H1 (cell line): ENCODE measurements around the gene ARHGAP42. TPM values are rescaled to one million over a fixed set of nuclear protein-coding genes. Genes with fewer than 3 reads are reported as not detected.

Source experiments
- CTCF ChIA-PET: fragments of 300-600 bp; sonication (Branson Sonifier 250); formaldehyde crosslinking; loops from one replicate; lab custom pipeline; 2021; ENCODE audit not compliant: partially characterized antibody; lab: Charles Lee
- POLR2A ChIA-PET: fragments of 300-600 bp; sonication (Branson Sonifier 250); formaldehyde crosslinking; loops from one replicate; lab custom pipeline; 2021; ENCODE audit warnings: inconsistent platforms; ENCODE audit not compliant: partially characterized antibody; lab: Charles Lee
- DNase-seq, 2 experiments: peaks; one replicate each; pipeline versions ENCODE4 v3.0.0 to v3.0.0-alpha.2; 2010 to 2022; ENCODE audit warnings: low spot score in 2 of 2, low read depth in 1 of 2, mixed read lengths in 1 of 2
- FAIRE-seq: peaks from 2 replicates; lab custom pipeline; 2011; peaks lifted over from hg19 to GRCh38; lab: Jason Lieb, UNC
- H2AFZ ChIP-seq: 2 replicates; pipeline ENCODE4 v1.8.1; 2012; ENCODE audit warnings: low read length, inconsistent platforms
- H2AK5ac ChIP-seq: 2 replicates; pipeline ENCODE4 v1.6.1; 2013; ENCODE audit warnings: low read depth, low read length
- H2BK120ac ChIP-seq: replicated peaks from 2 replicates; pipeline ENCODE3; 2013; ENCODE audit warnings: low read depth, low read length, inconsistent platforms
- H2BK12ac ChIP-seq: 2 replicates; pipeline ENCODE4 v1.6.1; 2013; ENCODE audit warnings: low read depth, low read length
- H2BK15ac ChIP-seq: 2 replicates; pipeline ENCODE4 v1.6.1; 2013; ENCODE audit warnings: low read length
- H2BK20ac ChIP-seq: 2 replicates; pipeline ENCODE4 v1.6.1; 2013; ENCODE audit warnings: low read length
- H2BK5ac ChIP-seq: 2 replicates; pipeline ENCODE4 v1.6.1; 2013; ENCODE audit warnings: low read depth, low read length
- H3K14ac ChIP-seq: 2 replicates; pipeline ENCODE4 v1.6.1; 2013; ENCODE audit warnings: inconsistent platforms; ENCODE audit not compliant: insufficient read length
- H3K18ac ChIP-seq: 2 replicates; pipeline ENCODE4 v1.6.1; 2013; ENCODE audit warnings: low read length; ENCODE audit errors: extremely low read depth
- H3K23ac ChIP-seq: 2 replicates; pipeline ENCODE4 v1.6.1; 2013; ENCODE audit warnings: inconsistent platforms; ENCODE audit not compliant: insufficient read length
- H3K23me2 ChIP-seq: 2 replicates; pipeline ENCODE4 v1.6.1; 2013; ENCODE audit warnings: low read depth, low read length
- H3K27ac ChIP-seq: 2 replicates; pipeline ENCODE4 v1.6.1; 2011; ENCODE audit warnings: low read depth, low read length, inconsistent platforms
- H3K27me3 ChIP-seq, 4 experiments: replicated peaks in 1 of 4; 1 replicate in 1 of 4; 2 replicates in 3 of 4; pipeline versions ENCODE4 v1.6.1 to v1.8.1; 2011 to 2013; ENCODE audit warnings: low read length in 3 of 4, mild to moderate bottlenecking in 3 of 4, inconsistent platforms in 2 of 4, mixed read lengths in 2 of 4, moderate library complexity in 1 of 4; ENCODE audit not compliant: control insufficient read depth in 3 of 4, insufficient read depth in 3 of 4; ENCODE audit errors: extremely low read depth in 1 of 4
- H3K36me3 ChIP-seq, 4 experiments: 2 replicates each; pipeline versions ENCODE4 v1.6.1 to v1.8.1; 2011 to 2013; ENCODE audit warnings: mild to moderate bottlenecking in 4 of 4, low read length in 3 of 4, moderate library complexity in 2 of 4, control low read depth in 1 of 4, inconsistent platforms in 1 of 4; ENCODE audit not compliant: insufficient read depth in 4 of 4, control insufficient read depth in 2 of 4
- H3K4ac ChIP-seq: replicated peaks from 2 replicates; pipeline ENCODE3; 2013; ENCODE audit warnings: low read length, low read depth, mixed read lengths, inconsistent platforms; ENCODE audit not compliant: insufficient read length
- H3K4me1 ChIP-seq, 4 experiments: replicated peaks in 1 of 4; 1 replicate in 1 of 4; 2 replicates in 3 of 4; pipeline versions ENCODE4 v1.6.1 to v1.8.1; 2011 to 2013; ENCODE audit warnings: low read length in 3 of 4, inconsistent platforms in 2 of 4, mixed read lengths in 1 of 4; ENCODE audit not compliant: insufficient read depth in 4 of 4, control insufficient read depth in 3 of 4
- H3K4me2 ChIP-seq, 2 experiments: 2 replicates each; pipeline versions ENCODE4 v1.6.1 to v1.8.1; 2011 to 2013; ENCODE audit warnings: low read depth in 2 of 2, low read length in 2 of 2, control low read depth in 1 of 2, inconsistent platforms in 1 of 2, mild to moderate bottlenecking in 1 of 2; ENCODE audit not compliant: insufficient read depth in 1 of 2
- H3K4me3 ChIP-seq, 4 experiments: fragments of 200-600, 300-600 bp in 1 of 4; sonication (generic), shearing (Covaris generic), sonication (Bioruptor Twin) in 1 of 4; 2 replicates each; pipeline versions ENCODE4 v1.5.1 to v1.8.1; 2011 to 2016; ENCODE audit warnings: low read length in 4 of 4, low read depth in 3 of 4, control low read depth in 2 of 4, inconsistent platforms in 2 of 4, mild to moderate bottlenecking in 2 of 4, mixed read lengths in 1 of 4, moderate library complexity in 1 of 4; ENCODE audit not compliant: insufficient read depth in 2 of 4; ENCODE audit errors: extremely low read depth in 1 of 4
- H3K56ac ChIP-seq: replicated peaks from 2 replicates; pipeline ENCODE3; 2013; ENCODE audit warnings: low read depth, mild to moderate bottlenecking, mixed read lengths, low read length, inconsistent platforms; ENCODE audit not compliant: insufficient read length
- H3K79me1 ChIP-seq: 2 replicates; pipeline ENCODE4 v1.6.1; 2013; ENCODE audit warnings: low read depth, low read length, control low read depth
- H3K79me2 ChIP-seq, 2 experiments: 2 replicates each; pipeline versions ENCODE4 v1.6.1 to v1.8.1; 2012 to 2013; ENCODE audit warnings: low read length in 2 of 2, mild to moderate bottlenecking in 2 of 2, inconsistent platforms in 1 of 2; ENCODE audit not compliant: insufficient read depth in 2 of 2, control insufficient read depth in 1 of 2
- H3K9ac ChIP-seq, 4 experiments: replicated peaks in 1 of 4; 1 replicate in 1 of 4; 2 replicates in 3 of 4; pipeline versions ENCODE4 v1.6.1 to v1.8.1; 2011 to 2013; ENCODE audit warnings: low read depth in 3 of 4, low read length in 3 of 4, control low read depth in 2 of 4, mild to moderate bottlenecking in 2 of 4, moderate library complexity in 2 of 4, inconsistent platforms in 1 of 4; ENCODE audit errors: extremely low read depth in 1 of 4
- H3K9me3 ChIP-seq, 2 experiments: 2 replicates each; pipeline versions ENCODE4 v1.6.1 to v1.8.1; 2012 to 2013; ENCODE audit warnings: mild to moderate bottlenecking in 2 of 2, moderate library complexity in 2 of 2, control low read depth in 1 of 2, inconsistent platforms in 1 of 2, low read depth in 1 of 2, low read length in 1 of 2, mixed read lengths in 1 of 2; ENCODE audit not compliant: insufficient read depth in 2 of 2
- H4K20me1 ChIP-seq, 2 experiments: replicated peaks in 1 of 2; 2 replicates each; pipeline versions ENCODE3 to v1.8.1; 2011 to 2013; ENCODE audit warnings: inconsistent platforms in 2 of 2, low read length in 2 of 2, mild to moderate bottlenecking in 1 of 2; ENCODE audit not compliant: insufficient read depth in 2 of 2, control insufficient read depth in 1 of 2
- H4K5ac ChIP-seq: 2 replicates; pipeline ENCODE4 v1.6.1; 2013; ENCODE audit warnings: low read length, low read depth, mixed read lengths, inconsistent platforms; ENCODE audit not compliant: insufficient read length
- H4K8ac ChIP-seq: 2 replicates; pipeline ENCODE4 v1.8.0; 2013; ENCODE audit warnings: mild to moderate bottlenecking, moderate library complexity, low read length, inconsistent platforms; ENCODE audit not compliant: insufficient read depth; ENCODE audit errors: extremely low read depth
- H4K91ac ChIP-seq: replicated peaks from 2 replicates; pipeline ENCODE3; 2013; ENCODE audit warnings: low read length, mixed read lengths, inconsistent platforms; ENCODE audit not compliant: insufficient read length
- GABPA ChIP-seq: IDR thresholded peaks from 2 replicates; pipeline ENCODE4 v1.6.1; 2011; ENCODE audit warnings: mild to moderate bottlenecking, low read length, moderate library complexity, borderline replicate concordance; ENCODE audit not compliant: insufficient read depth
- SRF ChIP-seq: IDR thresholded peaks from 2 replicates; pipeline ENCODE4 v1.6.1; 2011; ENCODE audit warnings: mild to moderate bottlenecking, low read depth, low read length, moderate library complexity
- ZNF274 ChIP-seq: IDR thresholded peaks from 2 replicates; pipeline ENCODE4 v1.7.0; 2012; ENCODE audit warnings: low read length, borderline replicate concordance; ENCODE audit errors: extremely low read depth
- WGBS, 2 experiments: shearing (Covaris generic) in 1 of 2; methylation state at CpG; one replicate each; pipeline versions ENCODE4 v1.1.6 to v1.1.7; 2013 to 2015; ENCODE audit warnings: low lambda C conversion rate in 2 of 2, mixed read lengths in 2 of 2, inconsistent platforms in 1 of 2, low coverage in 1 of 2, missing lambda C conversion rate in 1 of 2; ENCODE audit not compliant: insufficient replicate concordance in 2 of 2, insufficient coverage in 1 of 2, insufficient read length in 1 of 2; ENCODE audit errors: extremely low coverage in 1 of 2, missing lambda C conversion rate in 1 of 2; 5-methylcytosine and 5-hydroxymethylcytosine counted together
- polyA plus RNA-seq, 7 experiments: library from polyadenylated mRNA; depleted of rRNA in 3 of 7; stranded (reverse) in 5 of 7; unstranded in 2 of 7; fragments of >200 nt in 5 of 7; fragments of 200-250 nt in 2 of 7; gene quantifications; 1 replicate in 5 of 7; 2 replicates in 1 of 7; 4 replicates in 1 of 7; pipeline versions ENCODE4 v1.2.1 to v1.2.3, GENCODE V29; 2011 to 2013; ENCODE audit warnings: missing spikeins in 2 of 7, mixed read lengths in 2 of 7
- total RNA-seq: library from RNA; stranded (reverse); fragmentation: NEBNext Ultra II Directional; extraction: Animal tissue kit (Norgen Biotek cat#: 25700); gene quantifications from 2 replicates; pipeline ENCODE4 v1.2.1, GENCODE V29; 2021

The ARHGAP42 gene
- total and polyA plus RNA-seq, 2 of the 8 experiments (the other 6 are each of a cell fraction or from before 2014, with no cell fraction given) = 22.2 to 33.5 TPM

DNA sequence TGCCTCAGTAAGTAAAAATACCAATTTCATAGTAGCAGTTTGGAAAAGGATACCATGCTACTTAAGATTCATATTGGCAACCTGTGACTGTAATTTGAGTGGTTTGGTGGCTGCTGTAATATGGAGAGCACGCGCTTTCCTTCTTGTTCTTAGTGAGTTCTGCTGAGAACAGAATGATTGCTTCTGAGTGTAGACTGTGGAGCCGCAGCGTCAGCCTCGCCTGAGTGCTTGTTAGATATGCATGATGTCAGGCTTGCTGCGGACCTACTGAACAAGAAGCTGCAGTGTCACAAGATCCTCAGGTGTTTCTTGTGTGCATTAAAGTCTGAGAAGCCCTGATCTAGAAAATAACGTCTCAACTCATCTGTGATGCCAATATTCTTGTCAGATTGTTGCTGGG is 143.2 kb downstream of the ARHGAP42 start:
- FAIRE-seq (no peak), DNase-seq (no peak)
- H3K4me1 ChIP-seq = peaks cover 4 to 27% (median 13%) of the 10 kb centered on the region in 4 experiments; a peak in 6 of 7 replicates
- H2BK5ac ChIP-seq = no peak overlapping the region
- no peak overlapping the region for H3K4me2 ChIP-seq
- no peak overlapping the region for H3K18ac ChIP-seq
- H2AK5ac ChIP-seq = no peak overlapping the region
- H3K23ac ChIP-seq = no peak overlapping the region
- H3K9ac ChIP-seq = no peak overlapping the region
- ChIA-PET POLR2A (no interaction called here), CTCF (interaction anchor here (0.6 to 2.7 kb wide), 6 partner anchors 8 to 147 kb away, joined by 3 to 16 read pairs (median 5); no protein-coding TSS in a partner anchor)
- H3K56ac ChIP-seq = no peak overlapping the region
- H3K27me3 ChIP-seq = no peaks in the 10 kb centered on the region
- H4K20me1 ChIP-seq = no peaks in the 10 kb centered on the region
- H3K4ac ChIP-seq = no peak overlapping the region
- no peak overlapping the region for H3K27ac ChIP-seq
- H3K36me3 ChIP-seq = no peaks in the 10 kb centered on the region
- H3K4me3 ChIP-seq = no peak overlapping the region
- H2BK120ac ChIP-seq = no peak overlapping the region
- no peaks in the 10 kb centered on the region for H3K23me2 ChIP-seq
- no peak overlapping the region for H4K5ac ChIP-seq
- WGBS, 2 experiments = 77% methylated on average over 7 of the region's 7 CpGs; no CpG with 5 or more reads in 1 of the 2 experiments
- peak overlapping the region; percentile 61 for H4K91ac ChIP-seq
- no peak overlapping the region for H3K14ac ChIP-seq
- H2BK12ac ChIP-seq = no peak overlapping the region
- H3K79me1 ChIP-seq = no peaks in the 10 kb centered on the region; the same call in 1 of the 2 replicates
- no peak overlapping the region for H2BK20ac ChIP-seq
- H3K79me2 ChIP-seq = peaks cover 0 to 47% of the 10 kb centered on the region in 2 experiments; a peak in 2 of 4 replicates
- H4K8ac ChIP-seq = no peak overlapping the region
- no peak overlapping the region for H2AFZ ChIP-seq
- no peaks in the 10 kb centered on the region for H3K9me3 ChIP-seq
- TF ChIP-seq SRF (no peak), GABPA (no peak), ZNF274 (no peak)
- peak overlapping the region; percentile 11; the same call in 1 of the 2 replicates for H2BK15ac ChIP-seq
